CD4-positive, CD25-positive, alpha-beta regulatory T cell (primary cell): ENCODE data around the gene C11orf91. TPM values are rescaled to one million over a fixed set of nuclear protein-coding genes. Genes with fewer than 3 reads are reported as not detected.
"Not testable (repeated sequence)": the region's sequence is repeated elsewhere in the genome, so short reads cannot be mapped to it uniquely, and the experiment has no call there.

Source experiments
- ATAC-seq, 2 donors: fragments of 150-1000 bp; cut with Tn5 transposase; one replicate each; pipeline ENCODE4 v1.10.0; 2021; ENCODE audit warnings: low read depth in 2 of 2, moderate number of reproducible peaks in 2 of 2, moderate library complexity in 1 of 2
- DNase-seq, 3 donors: peaks; one replicate each; pipeline versions ENCODE4 v3.0.0 to v3.0.0-alpha.2; 2012 to 2022; ENCODE audit warnings: mixed read lengths in 1 of 3
- H3K27ac ChIP-seq: one replicate; pipeline ENCODE4 v1.7.0; 2013; ENCODE audit warnings: mild to moderate bottlenecking, low read length; ENCODE audit not compliant: insufficient read depth, poor library complexity, severe bottlenecking
- H3K27me3 ChIP-seq: one replicate; pipeline ENCODE4 v1.7.0; 2013; ENCODE audit warnings: low read length; ENCODE audit not compliant: control insufficient read depth, insufficient read depth
- H3K36me3 ChIP-seq: one replicate; pipeline ENCODE4 v1.7.0; 2013; ENCODE audit warnings: mild to moderate bottlenecking, low read length, moderate library complexity; ENCODE audit not compliant: control insufficient read depth, insufficient read depth
- H3K4me1 ChIP-seq: 2 replicates; pipeline ENCODE4 v1.7.0; 2013; ENCODE audit warnings: mild to moderate bottlenecking, low read length; ENCODE audit not compliant: insufficient read depth, control insufficient read depth, poor library complexity, severe bottlenecking
- H3K4me3 ChIP-seq: one replicate; pipeline ENCODE4 v1.7.0; 2013; ENCODE audit warnings: low read depth, mild to moderate bottlenecking, low read length, moderate library complexity
- H3K9me3 ChIP-seq, 2 experiments: 1 replicate in 1 of 2; 2 replicates in 1 of 2; pipeline ENCODE4 v1.7.0; 2013; ENCODE audit warnings: low read length in 2 of 2, mild to moderate bottlenecking in 1 of 2, moderate library complexity in 1 of 2; ENCODE audit not compliant: control insufficient read depth in 2 of 2
- H3K27ac Mint-ChIP-seq, 3 donors: one replicate each; pipeline ENCODE4 v1.8.0; 2020 to 2022; ENCODE audit warnings: mild to moderate bottlenecking in 3 of 3, mixed read lengths in 3 of 3, moderate library complexity in 2 of 3
- H3K27me3 Mint-ChIP-seq: one replicate; pipeline ENCODE4 v1.8.0; 2022; ENCODE audit warnings: mild to moderate bottlenecking, mixed read lengths
- H3K36me3 Mint-ChIP-seq: one replicate; pipeline ENCODE4 v1.8.0; 2020; ENCODE audit warnings: mixed read lengths
- H3K4me1 Mint-ChIP-seq, 4 donors: one replicate each; pipeline ENCODE4 v1.8.0; 2020 to 2022; ENCODE audit warnings: mixed read lengths in 4 of 4, mild to moderate bottlenecking in 1 of 4
- H3K4me3 Mint-ChIP-seq, 4 donors: one replicate each; pipeline ENCODE4 v1.8.0; 2020 to 2022; ENCODE audit warnings: mild to moderate bottlenecking in 4 of 4, mixed read lengths in 4 of 4, moderate library complexity in 3 of 4
- H3K9me3 Mint-ChIP-seq, 7 donors: one replicate each; pipeline ENCODE4 v1.8.0; 2020 to 2022; ENCODE audit warnings: mixed read lengths in 7 of 7, mild to moderate bottlenecking in 3 of 7, moderate library complexity in 2 of 7
- polyA plus RNA-seq, 4 donors: library from polyadenylated mRNA; unstranded; fragments of 300-500 nt; fragmentation: Illumina TruSeq; gene quantifications; one replicate each; pipeline ENCODE4 v1.2.3, GENCODE V29; 2021
- total RNA-seq: library from RNA; stranded (reverse); gene quantifications from one replicate; pipeline ENCODE4 v1.2.3, GENCODE V29; 2022

C11orf91 gene
- total and polyA plus RNA-seq, 5 donors from 2014 or later: not detected

DNA sequence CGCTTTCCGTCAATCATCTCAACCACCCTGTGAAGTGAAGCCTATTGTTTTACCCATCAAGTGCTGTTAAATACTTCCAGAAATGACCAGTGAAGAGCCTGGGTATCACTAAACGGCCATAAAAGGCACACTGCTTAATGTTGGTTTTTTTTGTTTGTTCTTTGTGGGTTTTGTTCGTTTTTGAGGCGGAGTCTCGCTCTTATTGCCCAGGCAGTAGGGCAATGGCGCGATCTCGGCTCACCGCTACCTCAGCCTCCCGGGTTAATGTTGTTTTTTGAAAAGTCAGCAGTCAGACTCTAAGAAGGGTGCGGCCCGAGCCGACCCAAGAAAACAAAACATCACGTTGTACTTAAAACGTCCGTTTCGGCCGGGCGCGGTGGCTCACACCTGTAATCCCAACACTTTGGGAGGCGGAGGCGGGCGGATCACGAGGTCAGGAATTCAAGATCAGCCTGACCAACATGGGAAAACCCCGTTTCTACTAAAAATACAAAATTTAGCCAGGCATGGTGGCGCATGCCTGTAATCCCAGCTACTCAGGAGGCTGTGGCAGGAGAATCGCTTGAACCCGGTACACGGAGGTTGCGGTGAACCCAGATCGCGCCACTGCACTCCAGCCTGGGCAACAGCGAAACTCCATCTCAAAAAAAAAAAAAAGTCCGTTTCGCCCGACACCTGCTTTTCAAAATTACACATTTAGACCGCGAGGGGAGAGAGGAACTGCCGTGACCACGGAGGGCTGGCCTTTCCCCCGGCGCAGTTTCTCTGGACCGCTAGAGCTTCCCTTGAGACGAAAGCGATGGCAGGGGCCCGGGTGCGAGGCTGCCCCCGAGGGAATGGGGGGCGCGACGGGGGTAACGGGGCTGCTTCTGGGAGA lies 34.9 kb upstream of the C11orf91 start:
- peak overlapping the region; percentile 83 to 96 (median 87) for H3K27ac Mint-ChIP-seq
- peaks cover 5% of the 10 kb centered on the region for H3K36me3 Mint-ChIP-seq
- peak overlapping the region; percentile 94 to 99 (median 96) for H3K4me3 Mint-ChIP-seq
- Histone ChIP-seq H3K27ac (peak overlapping the region; percentile 76), H3K27me3 (no peaks in the 10 kb centered on the region), H3K36me3 (no peaks in the 10 kb centered on the region), H3K4me1 (peaks cover 20% of the 10 kb centered on the region), H3K9me3 (no peaks in the 10 kb centered on the region), H3K4me3 (peak overlapping the region; percentile 97)
- H3K27me3 Mint-ChIP-seq: no peaks in the 10 kb centered on the region
- DNase-seq (peak; percentile 34 to 84 (median 50)), ATAC-seq (peak; percentile 37 to 51)
- peaks cover 16 to 50% (median 35%) of the 10 kb centered on the region in 4 donors for H3K4me1 Mint-ChIP-seq
- no peaks in the 10 kb centered on the region for H3K9me3 Mint-ChIP-seq

DNA sequence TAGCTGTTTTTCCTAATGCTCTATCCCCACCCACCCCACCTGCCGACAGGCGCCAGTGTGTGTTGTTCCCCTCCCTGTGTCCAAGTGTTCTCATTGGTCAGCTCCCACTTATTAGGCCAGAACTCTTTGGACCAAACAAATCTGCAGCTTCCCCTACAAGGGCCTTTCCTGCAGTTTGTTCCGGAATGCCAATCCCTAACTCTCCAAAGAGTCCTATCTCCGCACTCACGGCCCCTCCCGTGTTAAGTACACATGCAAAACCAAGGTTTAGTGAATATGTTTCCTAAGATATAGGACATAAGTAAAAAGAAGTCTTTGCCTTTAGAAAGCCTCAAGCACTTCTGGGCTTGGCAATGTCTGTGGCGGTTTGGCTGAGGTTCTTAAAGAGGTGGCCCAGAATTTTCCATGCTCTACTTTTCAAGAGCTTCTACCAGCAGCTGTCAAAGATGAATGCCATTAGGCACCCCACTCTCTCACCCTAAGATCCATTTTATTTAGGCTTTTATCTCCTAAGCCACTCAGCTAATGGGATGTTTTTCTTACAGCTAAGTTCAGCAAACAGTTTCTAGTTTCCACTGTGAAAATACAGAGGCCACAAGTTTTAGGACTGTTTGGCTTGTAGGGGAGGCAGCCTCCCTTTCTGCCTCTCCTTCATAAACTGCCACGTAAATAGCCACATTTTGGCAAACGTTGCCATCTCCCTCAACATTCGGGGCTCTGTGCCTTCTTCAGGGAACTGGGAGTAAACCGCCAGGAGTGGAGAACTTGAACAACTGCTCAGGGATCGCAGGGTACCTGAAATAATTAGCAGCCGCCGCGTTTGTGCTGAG lies 34.0 kb upstream of the C11orf91 start:
- peak overlapping the region; percentile 97 for H3K4me3 ChIP-seq
- no peak for ATAC-seq
- no peaks in the 10 kb centered on the region for H3K36me3 ChIP-seq
- peaks cover 20% of the 10 kb centered on the region for H3K4me1 ChIP-seq
- H3K9me3 ChIP-seq: no peaks in the 10 kb centered on the region
- H3K27me3 Mint-ChIP-seq: no peaks in the 10 kb centered on the region
- H3K36me3 Mint-ChIP-seq: peaks cover 5% of the 10 kb centered on the region
- H3K27ac ChIP-seq: peak overlapping the region; percentile 76
- peak overlapping the region; percentile 83 to 96 (median 87) for H3K27ac Mint-ChIP-seq
- no peaks in the 10 kb centered on the region for H3K9me3 Mint-ChIP-seq
- peaks cover 16 to 54% (median 36%) of the 10 kb centered on the region in 4 donors for H3K4me1 Mint-ChIP-seq
- no peaks in the 10 kb centered on the region for H3K27me3 ChIP-seq
- peak in 1 of 3 donors; percentile 20 for DNase-seq
- peak overlapping the region; percentile 94 to 99 (median 96) for H3K4me3 Mint-ChIP-seq

DNA sequence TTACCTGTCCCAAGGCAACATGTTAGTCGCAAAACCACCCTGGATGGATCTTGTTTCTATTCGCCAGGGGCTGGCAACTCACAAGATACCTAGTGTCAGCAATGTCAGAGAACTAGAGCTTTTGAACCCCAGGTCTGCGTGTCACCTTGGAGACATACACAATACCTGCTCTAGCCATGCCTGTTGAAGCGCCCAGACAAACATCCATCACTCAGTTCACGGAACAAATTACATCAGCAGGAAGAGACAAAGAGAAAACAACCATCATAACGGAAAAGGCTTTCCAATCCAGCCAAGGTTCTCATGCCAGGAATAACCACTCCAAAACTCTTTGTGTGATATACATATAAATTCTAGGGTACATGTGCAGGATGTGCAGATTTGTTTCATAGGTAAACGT lies 33.4 kb upstream of the C11orf91 start:
- Mint-ChIP-seq H3K9me3 (no peaks in the 10 kb centered on the region), H3K4me3 (peak overlapping the region; percentile 94 to 99 (median 96)), H3K36me3 (peaks cover 9% of the 10 kb centered on the region), H3K27me3 (no peaks in the 10 kb centered on the region), H3K4me1 (peaks cover 16 to 57% (median 39%) of the 10 kb centered on the region in 4 donors), H3K27ac (peak overlapping the region in 2 of 3 donors; percentile 33 to 87)
- Histone ChIP-seq H3K4me1 (peaks cover 20% of the 10 kb centered on the region), H3K27me3 (no peaks in the 10 kb centered on the region), H3K27ac (no peak overlapping the region), H3K9me3 (no peaks in the 10 kb centered on the region), H3K4me3 (peak overlapping the region; percentile 97), H3K36me3 (no peaks in the 10 kb centered on the region)
- no peak for DNase-seq
- ATAC-seq: no peak

DNA sequence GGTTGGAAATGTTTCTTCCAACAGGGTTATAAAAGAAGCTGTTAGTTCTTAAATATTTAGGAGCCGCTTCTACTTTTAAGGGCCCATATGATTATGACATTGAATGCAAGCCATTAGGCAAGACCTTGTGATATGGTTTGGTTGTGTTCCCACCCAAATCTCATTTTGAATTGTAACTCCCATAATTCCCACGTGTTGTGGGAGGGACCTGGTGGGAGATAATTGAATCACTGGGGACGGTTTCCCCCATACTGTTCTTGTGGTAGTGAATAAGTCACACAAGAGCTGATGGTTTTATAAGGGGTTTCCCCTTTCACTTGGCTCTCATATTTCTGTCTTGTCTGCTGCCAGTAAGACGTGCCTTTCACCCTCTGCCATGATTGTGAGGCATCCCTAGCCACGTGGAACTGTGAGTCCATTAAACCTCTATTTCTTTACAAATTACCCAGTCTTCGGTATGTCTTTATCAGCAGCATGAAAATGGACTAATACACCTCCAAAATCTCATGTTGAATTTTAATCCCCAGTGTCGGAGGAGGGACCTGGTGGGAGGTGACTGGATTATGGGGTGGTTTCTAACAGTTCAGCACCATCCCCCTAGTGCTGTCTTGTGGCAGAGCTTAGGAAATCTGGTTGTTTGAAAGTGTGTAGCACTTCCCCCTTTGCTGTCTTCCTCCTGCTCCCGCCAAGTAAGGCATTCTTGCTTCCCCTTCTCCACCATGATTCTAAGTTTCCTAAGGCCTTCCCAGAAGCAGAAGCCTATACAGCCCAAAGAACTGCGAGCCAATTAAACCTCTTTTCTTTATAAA lies 31.3 kb upstream of the C11orf91 start:
- Histone ChIP-seq H3K27me3 (no peaks in the 10 kb centered on the region), H3K4me3 (no peak overlapping the region), H3K4me1 (peaks cover 20% of the 10 kb centered on the region), H3K9me3 (no peaks in the 10 kb centered on the region), H3K36me3 (no peaks in the 10 kb centered on the region), H3K27ac (no peak overlapping the region)
- DNase-seq: no peak
- Mint-ChIP-seq H3K4me3 (peak overlapping the region in 1 of 4 donors; percentile 3), H3K36me3 (peaks cover 9% of the 10 kb centered on the region), H3K27me3 (no peaks in the 10 kb centered on the region), H3K27ac (peak overlapping the region in 1 of 3 donors; percentile 53), H3K4me1 (peaks cover 9 to 72% (median 46%) of the 10 kb centered on the region in 4 donors), H3K9me3 (no peaks in the 10 kb centered on the region)
- no peak for ATAC-seq

DNA sequence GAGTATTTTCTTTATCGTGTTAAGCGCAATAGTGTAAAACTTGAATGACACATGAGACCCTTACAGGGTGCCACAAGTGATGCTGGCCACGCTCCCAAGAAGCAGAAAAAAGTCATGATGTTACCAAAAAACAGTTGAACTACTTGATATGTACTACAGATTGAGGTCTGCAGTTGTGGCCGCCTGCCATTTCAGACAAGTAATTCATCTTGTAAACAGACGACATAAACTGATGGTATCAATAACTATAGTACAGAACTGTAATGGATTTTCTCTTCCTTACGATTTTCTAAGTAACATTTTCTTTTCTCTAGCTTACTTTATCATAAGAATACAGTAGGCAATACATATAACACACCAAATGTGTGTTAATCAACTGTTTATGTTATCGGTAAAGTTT lies 30.1 kb upstream of the C11orf91 start:
- Mint-ChIP-seq H3K4me3 (no peak overlapping the region), H3K4me1 (peaks cover 14 to 77% (median 54%) of the 10 kb centered on the region in 4 donors), H3K9me3 (no peaks in the 10 kb centered on the region), H3K36me3 (peaks cover 9% of the 10 kb centered on the region), H3K27me3 (no peaks in the 10 kb centered on the region), H3K27ac (no peak overlapping the region)
- no peaks in the 10 kb centered on the region for H3K36me3 ChIP-seq
- H3K4me3 ChIP-seq: no peak overlapping the region
- H3K4me1 ChIP-seq: peaks cover 15% of the 10 kb centered on the region
- ATAC-seq (no peak), DNase-seq (no peak)
- H3K9me3 ChIP-seq: no peaks in the 10 kb centered on the region
- no peak overlapping the region for H3K27ac ChIP-seq
- H3K27me3 ChIP-seq: no peaks in the 10 kb centered on the region

DNA sequence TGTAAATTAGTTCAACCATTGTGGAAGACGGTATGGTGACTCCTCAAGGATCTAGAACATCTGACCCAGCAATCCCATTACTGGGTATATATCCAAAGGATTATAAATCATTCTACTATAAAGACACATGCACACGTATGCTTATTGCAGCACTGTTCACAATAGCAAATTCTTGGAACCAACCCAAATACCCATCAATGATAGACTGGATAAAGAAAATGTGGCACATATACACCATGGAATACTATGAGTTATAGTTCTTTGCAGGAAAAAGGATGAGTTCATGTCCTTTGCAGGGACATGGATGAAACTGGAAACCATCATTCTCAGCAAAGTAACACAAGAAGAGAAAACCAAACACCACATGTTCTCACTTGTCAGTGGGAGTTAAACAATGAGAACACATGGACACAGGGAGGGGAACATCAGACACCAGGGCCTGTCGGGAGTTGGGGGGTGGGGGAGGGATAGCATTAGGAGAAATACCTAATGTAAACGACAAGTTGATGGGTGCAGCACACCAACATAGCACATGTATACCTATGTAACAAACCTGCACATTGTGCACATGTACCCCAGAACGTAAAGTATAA lies 28.5 kb upstream of the C11orf91 start:
- H3K9me3 ChIP-seq, H3K27ac Mint-ChIP-seq, H3K36me3 Mint-ChIP-seq, ATAC-seq, H3K27me3 ChIP-seq, H3K9me3 Mint-ChIP-seq, DNase-seq, H3K4me1 ChIP-seq, H3K4me3 ChIP-seq, H3K27me3 Mint-ChIP-seq, H3K36me3 ChIP-seq, H3K27ac ChIP-seq: not testable (repeated sequence)
- peak overlapping the region in 1 of 4 donors; percentile 30 for H3K4me3 Mint-ChIP-seq
- peaks cover 12 to 80% (median 56%) of the 10 kb centered on the region in 4 donors for H3K4me1 Mint-ChIP-seq

DNA sequence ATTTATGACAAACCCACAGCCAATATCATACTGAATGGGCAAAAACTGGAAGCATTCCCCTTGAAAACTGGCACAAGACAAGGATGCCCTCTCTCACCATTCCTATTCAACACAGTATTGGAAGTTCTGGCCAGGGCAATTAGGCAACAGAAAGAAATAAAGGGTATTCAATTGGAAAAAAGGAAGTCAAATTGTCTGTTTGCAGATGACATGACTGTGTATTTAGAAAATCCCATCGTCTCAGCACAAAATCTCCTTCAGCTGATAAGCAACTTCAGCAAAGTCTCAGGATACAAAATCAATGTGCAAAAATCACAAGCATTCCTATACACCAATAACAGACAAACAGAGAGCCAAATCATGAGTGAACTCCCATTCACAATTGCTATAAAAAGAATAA lies 26.9 kb upstream of the C11orf91 start:
- not testable (repeated sequence) for H3K9me3 Mint-ChIP-seq, H3K9me3 ChIP-seq, H3K27me3 ChIP-seq, DNase-seq, H3K27me3 Mint-ChIP-seq, ATAC-seq, H3K4me3 ChIP-seq, H3K4me1 ChIP-seq, H3K36me3 Mint-ChIP-seq, H3K27ac ChIP-seq, H3K36me3 ChIP-seq, H3K27ac Mint-ChIP-seq
- H3K4me3 Mint-ChIP-seq: peak overlapping the region in 1 of 4 donors; percentile 52
- H3K4me1 Mint-ChIP-seq: peaks cover 16 to 81% (median 52%) of the 10 kb centered on the region in 4 donors
